ENCODE results near the gene SYVN1. TPM values are rescaled to one million over a fixed set of nuclear protein-coding genes. Genes with fewer than 3 reads are reported as not detected.
"Not testable (repeated sequence)": the region's sequence is repeated elsewhere in the genome, so short reads cannot be mapped to it uniquely, and the experiment has no call there.

Gene SYVN1
- total RNA-seq, 1 donor from 2014 or later, result 35.1 TPM

- Mint-ChIP-seq H3K4me1 (peaks cover 30% of the 10 kb centered on the region), H3K36me3 (ENCODE audit: low read depth) (peaks cover 13% of the 10 kb centered on the region), H3K27ac (ENCODE audit: unreplicated experiment) (no peak overlapping the region), H3K4me3 (peak overlapping the region; percentile 82), H3K9me3 (no peaks in the 10 kb centered on the region), H3K27me3 (ENCODE audit: low read depth) (no peaks in the 10 kb centered on the region)
- DNase-seq (ENCODE audit: low read depth, low spot score), result no peak
- TF ChIP-seq, protein P1, sequence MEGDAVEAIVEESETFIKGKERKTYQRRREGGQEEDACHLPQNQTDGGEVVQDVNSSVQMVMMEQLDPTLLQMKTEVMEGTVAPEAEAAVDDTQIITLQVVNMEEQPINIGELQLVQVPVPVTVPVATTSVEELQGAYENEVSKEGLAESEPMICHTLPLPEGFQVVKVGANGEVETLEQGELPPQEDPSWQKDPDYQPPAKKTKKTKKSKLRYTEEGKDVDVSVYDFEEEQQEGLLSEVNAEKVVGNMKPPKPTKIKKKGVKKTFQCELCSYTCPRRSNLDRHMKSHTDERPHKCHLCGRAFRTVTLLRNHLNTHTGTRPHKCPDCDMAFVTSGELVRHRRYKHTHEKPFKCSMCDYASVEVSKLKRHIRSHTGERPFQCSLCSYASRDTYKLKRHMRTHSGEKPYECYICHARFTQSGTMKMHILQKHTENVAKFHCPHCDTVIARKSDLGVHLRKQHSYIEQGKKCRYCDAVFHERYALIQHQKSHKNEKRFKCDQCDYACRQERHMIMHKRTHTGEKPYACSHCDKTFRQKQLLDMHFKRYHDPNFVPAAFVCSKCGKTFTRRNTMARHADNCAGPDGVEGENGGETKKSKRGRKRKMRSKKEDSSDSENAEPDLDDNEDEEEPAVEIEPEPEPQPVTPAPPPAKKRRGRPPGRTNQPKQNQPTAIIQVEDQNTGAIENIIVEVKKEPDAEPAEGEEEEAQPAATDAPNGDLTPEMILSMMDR (conservative IDR thresholded peaks at IDR 0.05), result no peak
Measured at GRCh38 chr11:65124480-65125196, 9.7 kb downstream of the SYVN1 start.

- TF ChIP-seq, protein P1 (conservative IDR thresholded peaks at IDR 0.05), result no peak
- H3K4me1 Mint-ChIP-seq, result peaks cover 46% of the 10 kb centered on the region
- H3K4me3 Mint-ChIP-seq, result peak within 1 kb of the TSS; percentile 100
- peaks cover 6% of the 10 kb centered on the region for H3K27me3 Mint-ChIP-seq (ENCODE audit: low read depth)
- H3K9me3 Mint-ChIP-seq, result no peaks in the 10 kb centered on the region
- peak; percentile 94 for DNase-seq (ENCODE audit: low read depth, low spot score)
- H3K27ac Mint-ChIP-seq (ENCODE audit: unreplicated experiment), result peak within 1 kb of the TSS; percentile 99
- peaks cover 19% of the 10 kb centered on the region for H3K36me3 Mint-ChIP-seq (ENCODE audit: low read depth)
Measured at GRCh38 chr11:65121865-65122696, 12.2 kb downstream of the SYVN1 start, which contains the start of the genes FAU and MRPL49. Gene FAU (minus strand): TSS chr11:65122134. CDS start chr11:65121813, 321 bp downstream. Gene MRPL49 (plus strand): TSS chr11:65122321. CDS start chr11:65122347, 26 bp downstream.

- TF ChIP-seq, protein P1 (conservative IDR thresholded peaks at IDR 0.05), result no peak
- Mint-ChIP-seq H3K27ac (ENCODE audit: unreplicated experiment) (peak overlapping the region; percentile 99), H3K36me3 (ENCODE audit: low read depth) (peaks cover 17% of the 10 kb centered on the region), H3K9me3 (no peaks in the 10 kb centered on the region), H3K4me3 (peak overlapping the region; percentile 100), H3K27me3 (ENCODE audit: low read depth) (peaks cover 6% of the 10 kb centered on the region), H3K4me1 (peaks cover 49% of the 10 kb centered on the region)
- no peak for DNase-seq (ENCODE audit: low read depth, low spot score)
Measured at GRCh38 chr11:65121447-65121864, 12.9 kb downstream of the SYVN1 start.

GRCh38 chr11:65120831-65121230 lies 13.5 kb downstream of the SYVN1 start:
- Mint-ChIP-seq H3K9me3 (no peaks in the 10 kb centered on the region), H3K27ac (ENCODE audit: unreplicated experiment) (peak overlapping the region; percentile 99), H3K4me3 (peak overlapping the region; percentile 100), H3K27me3 (ENCODE audit: low read depth) (peaks cover 6% of the 10 kb centered on the region), H3K4me1 (peaks cover 49% of the 10 kb centered on the region), H3K36me3 (ENCODE audit: low read depth) (peaks cover 15% of the 10 kb centered on the region)
- TF ChIP-seq, protein P1 (conservative IDR thresholded peaks at IDR 0.05), result no peak
- no peak for DNase-seq (ENCODE audit: low read depth, low spot score)

DNA sequence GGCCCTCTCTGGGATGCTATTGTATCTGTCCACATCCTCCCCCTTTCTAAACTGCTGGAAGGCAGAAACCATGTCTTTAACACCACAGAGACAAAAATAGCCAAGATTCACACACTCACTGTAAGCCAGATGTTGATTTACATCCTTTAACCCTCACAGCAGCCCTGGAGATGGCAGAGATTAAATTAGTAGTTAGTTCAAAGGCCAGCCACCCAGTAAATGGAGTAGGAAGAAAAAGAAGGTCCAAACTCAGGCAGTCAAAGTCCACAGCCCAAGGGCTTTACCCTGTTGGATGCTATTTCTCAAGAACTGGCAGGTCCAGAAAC lies 14.7 kb downstream of the SYVN1 start:
- Mint-ChIP-seq H3K4me1 (peaks cover 49% of the 10 kb centered on the region), H3K36me3 (ENCODE audit: low read depth) (peaks cover 15% of the 10 kb centered on the region), H3K9me3 (no peaks in the 10 kb centered on the region), H3K27me3 (ENCODE audit: low read depth) (peaks cover 10% of the 10 kb centered on the region), H3K27ac (ENCODE audit: unreplicated experiment) (no peak overlapping the region), H3K4me3 (peak overlapping the region; percentile 100)
- DNase-seq (ENCODE audit: low read depth, low spot score), result no peak
- TF ChIP-seq, protein P1 (conservative IDR thresholded peaks at IDR 0.05), result no peak

DNA sequence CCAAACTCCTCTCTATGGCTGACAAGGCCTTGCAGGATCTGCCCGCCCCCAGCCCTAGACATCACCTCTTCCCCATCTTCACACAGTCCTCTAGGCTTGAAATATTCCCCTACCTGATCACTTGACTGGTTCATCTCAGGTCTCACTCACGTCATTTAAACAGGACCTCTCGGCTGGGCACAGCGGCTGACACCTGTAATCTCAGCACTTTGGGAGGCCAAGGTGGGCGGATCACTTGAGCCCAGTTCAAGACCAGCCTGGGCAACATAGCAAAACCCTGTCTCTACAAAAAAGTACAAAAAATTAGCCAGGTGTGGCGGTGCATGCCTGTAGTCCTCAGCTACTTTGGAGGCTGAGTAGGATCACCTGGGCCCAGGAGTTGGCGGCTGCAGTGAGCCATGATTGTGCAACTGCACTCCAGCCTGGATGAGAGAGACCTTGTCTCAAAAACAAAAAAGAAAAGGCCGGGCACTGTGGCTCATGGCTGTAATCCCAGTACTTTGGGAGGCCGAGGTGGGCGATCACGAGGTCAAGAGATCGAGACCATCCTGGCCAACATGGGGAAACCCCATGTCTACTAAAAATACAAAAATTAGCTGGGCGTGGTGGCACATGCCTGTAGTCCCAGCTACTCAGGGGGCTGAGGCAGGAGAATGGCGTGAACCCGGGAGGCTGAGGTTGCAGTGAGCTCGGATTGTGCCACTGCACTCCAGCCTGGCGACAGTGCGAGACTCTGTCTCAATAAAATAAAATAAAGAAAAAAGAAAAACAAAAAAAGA lies 15.2 kb downstream of the SYVN1 start:
- Mint-ChIP-seq H3K4me3 (peak overlapping the region; percentile 100), H3K36me3 (ENCODE audit: low read depth) (peaks cover 15% of the 10 kb centered on the region), H3K4me1 (peaks cover 48% of the 10 kb centered on the region)
- H3K27me3 Mint-ChIP-seq (ENCODE audit: low read depth); DNase-seq (ENCODE audit: low read depth, low spot score); H3K9me3 Mint-ChIP-seq; H3K27ac Mint-ChIP-seq (ENCODE audit: unreplicated experiment): not testable (repeated sequence)

All from neural crest cell (in vitro differentiated cells).